GM12801 (cell line): ENCODE data around the gene C3orf18.

Experiments used
- TF ChIP-seq, protein P1 (sequence below): IDR thresholded peaks from one replicate; pipeline ENCODE4 v1.5.1; 2011; ENCODE audit warnings: control low read depth; ENCODE audit not compliant: insufficient read length; ENCODE audit errors: extremely low read depth

Gene C3orf18

DNA sequence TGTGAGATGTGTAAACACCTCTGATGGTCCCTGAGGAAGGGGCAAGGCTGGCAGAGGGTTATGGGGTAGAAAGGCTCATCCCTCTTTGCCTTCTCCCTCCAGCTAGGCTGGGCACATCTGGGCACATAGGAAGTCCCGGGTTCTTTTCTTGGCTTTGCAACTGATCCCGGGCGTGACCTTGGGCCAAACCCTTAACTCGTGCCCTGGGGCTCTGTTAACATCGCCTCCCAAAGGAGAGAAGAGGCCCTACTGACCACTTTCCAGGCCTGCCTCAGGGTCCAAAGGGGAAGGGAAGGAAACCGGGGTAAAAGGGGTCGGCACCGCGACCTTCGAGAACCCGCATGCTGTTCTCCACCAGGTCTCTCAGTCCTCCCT, 549 bp downstream of the C3orf18 start:
- TF ChIP-seq, protein P1, sequence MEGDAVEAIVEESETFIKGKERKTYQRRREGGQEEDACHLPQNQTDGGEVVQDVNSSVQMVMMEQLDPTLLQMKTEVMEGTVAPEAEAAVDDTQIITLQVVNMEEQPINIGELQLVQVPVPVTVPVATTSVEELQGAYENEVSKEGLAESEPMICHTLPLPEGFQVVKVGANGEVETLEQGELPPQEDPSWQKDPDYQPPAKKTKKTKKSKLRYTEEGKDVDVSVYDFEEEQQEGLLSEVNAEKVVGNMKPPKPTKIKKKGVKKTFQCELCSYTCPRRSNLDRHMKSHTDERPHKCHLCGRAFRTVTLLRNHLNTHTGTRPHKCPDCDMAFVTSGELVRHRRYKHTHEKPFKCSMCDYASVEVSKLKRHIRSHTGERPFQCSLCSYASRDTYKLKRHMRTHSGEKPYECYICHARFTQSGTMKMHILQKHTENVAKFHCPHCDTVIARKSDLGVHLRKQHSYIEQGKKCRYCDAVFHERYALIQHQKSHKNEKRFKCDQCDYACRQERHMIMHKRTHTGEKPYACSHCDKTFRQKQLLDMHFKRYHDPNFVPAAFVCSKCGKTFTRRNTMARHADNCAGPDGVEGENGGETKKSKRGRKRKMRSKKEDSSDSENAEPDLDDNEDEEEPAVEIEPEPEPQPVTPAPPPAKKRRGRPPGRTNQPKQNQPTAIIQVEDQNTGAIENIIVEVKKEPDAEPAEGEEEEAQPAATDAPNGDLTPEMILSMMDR: no peak

DNA sequence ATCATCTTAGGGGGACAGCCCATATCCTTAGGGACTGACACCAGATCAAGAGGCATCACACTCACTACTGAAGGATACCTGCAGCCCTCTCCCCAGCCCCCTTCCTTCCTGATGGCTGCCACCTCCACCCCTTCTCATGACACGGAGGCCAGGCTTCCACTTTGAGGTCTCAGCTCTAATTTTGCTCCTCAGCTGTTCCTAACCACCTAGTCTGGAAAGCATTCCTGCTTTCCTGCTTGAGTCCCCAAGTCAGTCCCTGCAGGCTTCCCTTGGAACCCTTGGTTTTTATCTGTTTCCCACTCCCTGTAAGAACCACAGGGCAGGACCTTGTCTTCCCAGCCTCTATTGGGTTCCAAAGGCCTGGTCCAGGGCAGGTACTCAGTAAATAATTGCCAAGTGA, 3.2 kb downstream of the C3orf18 start:
- TF ChIP-seq, protein P1: no peak

DNA sequence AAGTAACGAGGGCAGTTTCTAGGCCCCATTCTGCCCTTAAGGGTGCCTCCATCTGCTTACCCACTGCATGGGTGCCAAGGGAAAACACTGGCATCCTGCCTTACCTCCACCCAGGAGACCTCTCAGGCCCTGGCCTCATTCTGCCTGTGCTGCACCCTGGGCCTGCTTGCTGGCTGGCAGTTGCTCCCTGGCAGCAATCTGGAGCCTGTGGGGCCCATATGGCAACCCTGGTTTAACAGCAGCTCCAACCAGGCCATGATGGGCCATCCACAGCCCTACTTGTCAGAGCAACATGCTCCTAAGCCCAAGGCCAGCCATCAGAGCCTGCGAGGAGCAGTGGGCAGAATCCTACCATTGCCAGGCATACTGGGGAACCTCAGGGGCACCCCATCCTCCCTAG, 3.7 kb downstream of the C3orf18 start:
- TF ChIP-seq, protein P1: no peak

DNA sequence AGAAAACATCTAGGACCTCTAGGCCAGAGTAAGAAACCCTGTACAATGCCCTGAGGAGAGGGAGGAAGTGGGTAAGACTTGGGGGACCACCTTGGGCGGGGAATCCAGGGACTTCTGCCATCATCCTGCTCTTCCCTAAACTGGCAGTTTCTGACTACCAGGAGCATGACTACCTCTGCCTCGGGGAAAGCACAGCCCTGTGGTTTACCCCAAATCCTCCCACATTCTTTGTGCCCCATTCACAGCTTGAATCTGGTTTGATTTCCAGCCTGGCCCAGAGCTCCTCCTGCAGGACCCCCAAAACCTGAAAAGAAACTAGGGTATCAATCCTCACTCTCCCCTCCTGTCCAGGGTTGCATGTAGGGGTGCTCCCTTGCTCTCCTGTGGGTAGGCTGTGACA, 4.7 kb downstream of the C3orf18 start:
- TF ChIP-seq, protein P1: no peak

DNA sequence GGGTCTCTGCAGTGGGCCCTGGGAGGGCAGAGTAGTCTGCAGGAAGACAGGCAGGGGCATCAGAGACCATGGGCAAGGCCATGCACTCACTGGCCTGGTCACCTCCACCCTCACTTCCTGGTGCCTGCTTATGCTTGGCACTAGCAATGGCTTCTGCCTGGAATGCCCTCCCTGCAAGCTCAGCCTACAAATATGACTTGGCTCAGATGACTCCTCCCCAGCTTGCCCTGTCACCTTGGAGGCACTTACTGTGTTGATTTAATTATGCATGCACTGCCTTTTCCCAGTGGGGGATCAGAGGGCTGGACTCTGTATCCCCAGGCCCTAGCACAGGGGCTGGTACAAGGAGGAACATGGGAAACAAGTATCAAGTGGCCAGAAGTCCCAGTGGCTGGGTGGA, 7.8 kb downstream of the C3orf18 start:
- TF ChIP-seq, protein P1: no peak

DNA sequence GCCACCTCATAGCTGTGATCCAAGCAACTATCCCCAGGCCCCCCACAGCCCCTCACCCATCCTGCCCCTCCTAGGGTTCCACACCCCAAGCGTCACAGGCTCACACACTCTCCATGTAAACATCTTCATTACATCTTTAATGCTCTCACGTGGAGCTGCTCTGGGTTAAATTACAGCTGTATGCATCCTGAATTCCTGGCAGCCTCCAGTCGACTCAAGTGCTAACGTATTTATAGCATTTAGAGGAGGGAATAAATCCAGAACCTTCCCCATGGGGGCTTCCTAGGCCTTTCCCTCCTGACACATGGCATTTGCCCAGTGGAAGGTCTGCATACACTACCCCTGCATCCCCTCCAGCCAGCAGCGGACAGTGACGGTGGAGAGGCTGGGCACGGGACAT, 9.6 kb downstream of the C3orf18 start:
- TF ChIP-seq, protein P1: no peak

DNA sequence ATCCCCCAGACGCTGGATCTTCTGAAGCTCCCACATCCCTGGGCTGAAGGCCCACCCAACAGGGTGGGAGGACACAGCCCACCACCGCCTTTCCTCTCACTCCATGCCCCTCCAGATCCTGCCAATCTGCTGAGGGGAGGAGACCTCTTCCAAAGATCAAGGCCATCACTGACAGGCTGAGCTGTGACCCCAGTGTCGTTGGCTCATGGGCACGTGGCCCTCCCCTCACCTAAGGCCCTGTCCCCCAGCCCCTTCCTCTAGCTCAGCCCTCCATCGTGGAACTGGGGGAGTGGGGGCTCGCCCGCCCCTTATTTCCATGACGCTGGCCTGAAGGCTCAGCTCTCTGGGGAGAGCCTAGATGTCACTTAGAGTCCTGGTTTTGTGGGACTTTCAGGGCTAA, 10.4 kb downstream of the C3orf18 start:
- TF ChIP-seq, protein P1: no peak

DNA sequence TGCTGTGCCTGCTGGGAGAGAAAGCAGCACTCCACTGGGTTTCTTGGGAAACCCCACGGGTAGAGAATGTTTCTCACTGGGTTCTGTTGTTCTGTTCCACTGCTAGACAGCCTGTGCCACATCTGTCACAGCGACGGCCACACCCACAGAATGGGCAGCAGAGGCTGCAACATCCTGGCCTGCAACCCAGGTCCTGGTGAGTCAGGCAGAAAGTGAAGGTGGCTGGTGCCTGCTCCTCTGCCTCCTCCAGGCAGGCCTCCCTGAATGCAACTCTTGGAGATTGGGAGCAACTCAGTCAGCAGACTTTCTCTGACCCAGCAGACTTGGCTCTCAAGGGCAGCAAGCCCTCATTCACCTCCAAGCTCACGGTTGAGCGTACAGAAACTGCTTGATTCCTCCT, 13.0 kb downstream of the C3orf18 start:
- TF ChIP-seq, protein P1: no peak
